K562 (cell line): ENCODE results near the gene APBA2. TPM values are rescaled to one million over a fixed set of nuclear protein-coding genes. Genes with fewer than 3 reads are reported as not detected.

Experiments used
- CREB3 ChIP-seq: fragments of 450-650 bp; conservative IDR thresholded peaks from 2 replicates; pipeline ENCODE4 v1.6.1; 2016; ENCODE audit warnings: missing genetic modification characterization, low read depth, mild to moderate bottlenecking, missing compliant biosample characterization, moderate library complexity
- CTCF ChIP-seq, 3 experiments: IDR thresholded peaks in 2 of 3; conservative IDR thresholded peaks in 1 of 3; 2 replicates each; pipeline ENCODE4 v1.5.1; 2011 to 2012; ENCODE audit warnings: low read length in 3 of 3, mild to moderate bottlenecking in 3 of 3, control low read depth in 2 of 3, improper control_type of control experiment in 1 of 3, inconsistent platforms in 1 of 3, low read depth in 1 of 3, mixed read lengths in 1 of 3, moderate library complexity in 1 of 3; ENCODE audit not compliant: insufficient read depth in 2 of 3
- ELK1 ChIP-seq: sonication (generic); formaldehyde crosslinking; IDR thresholded peaks from 2 replicates; pipeline ENCODE4 v1.8.1; 2022; ENCODE audit warnings: missing genetic modification reagents
- HDAC8 ChIP-seq: fragments of 450-650 bp; IDR thresholded peaks from 2 replicates; pipeline ENCODE4 v1.6.1; 2016; ENCODE audit warnings: mild to moderate bottlenecking, missing genetic modification characterization, moderate library complexity, missing compliant biosample characterization
- HNRNPH1 ChIP-seq: fragments of 200-400 bp; formaldehyde crosslinking; optimal IDR thresholded peaks from 2 replicates; pipeline ENCODE3; 2017; ENCODE audit warnings: low read depth, mild to moderate bottlenecking, low read length, moderate library complexity
- HNRNPK ChIP-seq: fragments of 200-400 bp; formaldehyde crosslinking; IDR thresholded peaks from one replicate; pipeline ENCODE4 v1.6.1; 2018; ENCODE audit warnings: mild to moderate bottlenecking, low read depth, low read length; ENCODE audit not compliant: poor library complexity, severe bottlenecking
- HNRNPUL1 ChIP-seq: fragments of 200-400 bp; formaldehyde crosslinking; IDR thresholded peaks from 2 replicates; pipeline ENCODE4 v1.6.1; 2017; ENCODE audit warnings: low read length
- IFI16 ChIP-seq: fragments of 250-450 bp; sonication (Bioruptor Pico); IDR thresholded peaks from 2 replicates; pipeline ENCODE4 v2.1.2; 2022; ENCODE audit warnings: mild to moderate bottlenecking, inconsistent platforms
- KLF1 ChIP-seq: fragments of 450-650 bp; IDR thresholded peaks from 2 replicates; pipeline ENCODE4 v1.6.1; 2016; ENCODE audit warnings: missing genetic modification characterization, missing compliant biosample characterization
- L3MBTL2 ChIP-seq: fragments of 450-650 bp; IDR thresholded peaks from 2 replicates; pipeline ENCODE4 v1.6.1; 2016; ENCODE audit warnings: mild to moderate bottlenecking, moderate library complexity
- LCOR ChIP-seq: sonication (generic); formaldehyde crosslinking; IDR thresholded peaks from 2 replicates; pipeline ENCODE4 v1.8.0; 2022; ENCODE audit warnings: mild to moderate bottlenecking, missing genetic modification reagents
- SAFB ChIP-seq: fragments of 200-400 bp; formaldehyde crosslinking; IDR thresholded peaks from 2 replicates; pipeline ENCODE4 v1.6.1; 2017; ENCODE audit warnings: low read depth, low read length, borderline replicate concordance
- SMARCC2 ChIP-seq: fragments of 450-650 bp; IDR thresholded peaks from 2 replicates; pipeline ENCODE4 v1.6.1; 2017; ENCODE audit warnings: antibody characterized with exemption, moderate library complexity, mild to moderate bottlenecking, low read depth
- TBL1XR1 ChIP-seq, 2 experiments: IDR thresholded peaks; 2 replicates each; pipeline ENCODE4 v1.6.1; 2012; ENCODE audit warnings: improper control_type of control experiment in 2 of 2, low read length in 2 of 2, mild to moderate bottlenecking in 1 of 2
- TEAD4 ChIP-seq, 2 experiments: sonication (generic) in 1 of 2; formaldehyde crosslinking in 1 of 2; IDR thresholded peaks; 2 replicates each; pipeline versions ENCODE4 v1.6.1 to v1.8.0; 2012 to 2022; ENCODE audit warnings: borderline replicate concordance in 1 of 2, inconsistent platforms in 1 of 2, low read length in 1 of 2, mild to moderate bottlenecking in 1 of 2, missing genetic modification reagents in 1 of 2
- ZMIZ1 ChIP-seq, 2 experiments: fragments of 150-350 bp in 1 of 2; IDR thresholded peaks; 2 replicates each; pipeline ENCODE4 v1.6.1; 2012 to 2016; ENCODE audit warnings: low read depth in 2 of 2, low read length in 2 of 2, mild to moderate bottlenecking in 1 of 2, moderate library complexity in 1 of 2
- ZNF134 ChIP-seq: fragments of 250-450 bp; sonication (Bioruptor Pico); conservative IDR thresholded peaks from 2 replicates; pipeline ENCODE4 v1.4.0; 2020
- ZNF253 ChIP-seq: fragments of 250-450 bp; sonication (Bioruptor Pico); conservative IDR thresholded peaks from 2 replicates; pipeline ENCODE4 v1.6.1; 2021; ENCODE audit warnings: mild to moderate bottlenecking
- ZNF79 ChIP-seq: fragments of 250-450 bp; sonication (Bioruptor Pico); IDR thresholded peaks from 2 replicates; pipeline ENCODE4 v1.4.0; 2020; ENCODE audit warnings: low read depth, mild to moderate bottlenecking, moderate library complexity
- polyA plus RNA-seq, 8 experiments: library from polyadenylated mRNA; depleted of rRNA in 4 of 8; stranded (reverse) in 5 of 8; unstranded in 3 of 8; fragments of >200 nt; fragmentation: Nextera tagmentation in 2 of 8; fragmentation: Illumina TruSeq in 1 of 8; extraction: Ambion mirVana in 2 of 8; extraction: Trizol in 1 of 8; gene quantifications; 2 replicates each; pipeline versions ENCODE4 v1.2.1 to v1.2.3, GENCODE V29; 2011 to 2014; ENCODE audit warnings: inconsistent platforms in 1 of 8, missing spikeins in 1 of 8
- total RNA-seq, 7 experiments: library from RNA; depleted of rRNA in 6 of 7; stranded (reverse); fragments of >200 nt in 6 of 7; fragmentation: Illumina TruSeq in 2 of 7; extraction: Trizol in 2 of 7; gene quantifications; 2 replicates each; pipeline versions ENCODE4 v1.2.1 to v1.2.3, GENCODE V29; 2011 to 2021; ENCODE audit warnings: low replicate concordance in 1 of 7

APBA2 gene
- total and polyA plus RNA-seq, 9 of the 15 experiments (the other 6 are each of a cell fraction or from before 2014, with no cell fraction given), result 0.24 to 40.9 (median 25.2) TPM

GRCh38 chr15:28911310-28911931, 25.6 kb downstream of the APBA2 start (continued):
- TF ChIP-seq SAFB, result no peak
- peak; percentile 94 to 96 for TF ChIP-seq TBL1XR1 (IDR thresholded peaks at IDR 0.05; ENCODE audit: low read length in 2 of 2)
- no peak for TF ChIP-seq ZNF253 (CRISPR knock-in tag)
- TF ChIP-seq CREB3 (tag), result no peak
- no peak for TF ChIP-seq ZNF79 (CRISPR knock-in tag)
- no peak for TF ChIP-seq CTCF (IDR thresholded peaks at IDR 0.05 in 2 of 3, conservative IDR thresholded peaks at IDR 0.05 in 1 of 3; ENCODE audit: insufficient read depth in 2 of 3, low read depth in 1 of 3, low read length in 3 of 3)
- peak; percentile 98 for TF ChIP-seq SMARCC2
- no peak for TF ChIP-seq HNRNPUL1
- TF ChIP-seq ZNF134 (CRISPR knock-in tag), result no peak
- peak; percentile 68 for TF ChIP-seq L3MBTL2
- TF ChIP-seq KLF1 (tag), result no peak
- no peak for TF ChIP-seq HNRNPK
- no peak for TF ChIP-seq HDAC8 (tag)
- peak; percentile 100 for TF ChIP-seq LCOR (CRISPR knock-in tag)
- TF ChIP-seq HNRNPH1, result no peak
- TF ChIP-seq ZMIZ1 (IDR thresholded peaks at IDR 0.05; ENCODE audit: low read depth in 2 of 2, low read length in 2 of 2), result peak in 1 of 2 experiments; percentile 97; a peak in 2 of 4 replicates
- TF ChIP-seq IFI16 (CRISPR knock-in tag), result no peak
- peak; percentile 98 for TF ChIP-seq TEAD4 (IDR thresholded peaks at IDR 0.05; ENCODE audit: low read length)
- TF ChIP-seq TEAD4 (CRISPR knock-in tag; IDR thresholded peaks at IDR 0.05; ENCODE audit: borderline replicate concordance), result no peak
- TF ChIP-seq ELK1 (CRISPR knock-in tag), result no peak
